ENCODE data around the gene CDC20B. TPM values are rescaled to one million over a fixed set of nuclear protein-coding genes. Genes with fewer than 3 reads are reported as not detected.

Gene CDC20B, protein sequence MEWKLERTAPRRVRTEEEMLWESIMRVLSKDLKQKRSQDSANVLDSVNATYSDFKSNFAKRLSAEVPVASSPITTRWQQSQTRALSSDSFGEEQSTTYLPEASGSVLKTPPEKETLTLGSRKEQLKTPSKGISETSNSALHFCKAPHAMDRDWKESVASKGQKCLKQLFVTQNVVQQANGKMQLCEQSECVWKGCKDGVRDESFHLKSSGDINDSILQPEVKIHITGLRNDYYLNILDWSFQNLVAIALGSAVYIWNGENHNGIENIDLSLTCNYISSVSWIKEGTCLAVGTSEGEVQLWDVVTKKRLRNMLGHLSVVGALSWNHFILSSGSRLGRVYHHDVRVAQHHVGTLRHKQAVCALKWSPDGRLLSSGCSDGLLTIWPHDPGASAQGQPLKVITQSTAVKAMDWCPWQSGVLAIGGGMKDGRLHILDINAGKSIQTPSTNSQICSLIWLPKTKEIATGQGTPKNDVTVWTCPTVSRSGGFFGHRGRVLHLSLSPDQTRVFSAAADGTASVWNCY
- not detected for total RNA-seq

GRCh38 chr5:55172937-55173686 is at the start of gene CDC20B:
Gene CDC20B, minus strand, starts transcription at chr5:55173177. Its CDS starts 177 bp downstream, at chr5:55173000.
- DNase-seq, result no peak
- Histone ChIP-seq H3K4me3 (peak within 1 kb of the TSS; percentile 25 to 66 (median 48)), H3K9me3 (no peaks in the 10 kb centered on the region), H3K4me1 (peaks cover 11 to 40% (median 26%) of the 10 kb centered on the region in 3 donors), H3K27ac (no peak within 1 kb of the TSS), H3K36me3 (no peaks in the 10 kb centered on the region), H3K27me3 (peaks cover 3 to 77% (median 22%) of the 10 kb centered on the region in 4 donors)
- intact Hi-C loops (cut with DNase I), result no loop called here
- no peak for TF ChIP-seq POLR2A (IDR thresholded peaks at IDR 0.05)
- TF ChIP-seq, protein P1, sequence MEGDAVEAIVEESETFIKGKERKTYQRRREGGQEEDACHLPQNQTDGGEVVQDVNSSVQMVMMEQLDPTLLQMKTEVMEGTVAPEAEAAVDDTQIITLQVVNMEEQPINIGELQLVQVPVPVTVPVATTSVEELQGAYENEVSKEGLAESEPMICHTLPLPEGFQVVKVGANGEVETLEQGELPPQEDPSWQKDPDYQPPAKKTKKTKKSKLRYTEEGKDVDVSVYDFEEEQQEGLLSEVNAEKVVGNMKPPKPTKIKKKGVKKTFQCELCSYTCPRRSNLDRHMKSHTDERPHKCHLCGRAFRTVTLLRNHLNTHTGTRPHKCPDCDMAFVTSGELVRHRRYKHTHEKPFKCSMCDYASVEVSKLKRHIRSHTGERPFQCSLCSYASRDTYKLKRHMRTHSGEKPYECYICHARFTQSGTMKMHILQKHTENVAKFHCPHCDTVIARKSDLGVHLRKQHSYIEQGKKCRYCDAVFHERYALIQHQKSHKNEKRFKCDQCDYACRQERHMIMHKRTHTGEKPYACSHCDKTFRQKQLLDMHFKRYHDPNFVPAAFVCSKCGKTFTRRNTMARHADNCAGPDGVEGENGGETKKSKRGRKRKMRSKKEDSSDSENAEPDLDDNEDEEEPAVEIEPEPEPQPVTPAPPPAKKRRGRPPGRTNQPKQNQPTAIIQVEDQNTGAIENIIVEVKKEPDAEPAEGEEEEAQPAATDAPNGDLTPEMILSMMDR (IDR thresholded peaks at IDR 0.05), result no peak
- WGBS, 2 donors, result 0% methylated on average over 13 to 21 of the region's 69 CpGs

DNA sequence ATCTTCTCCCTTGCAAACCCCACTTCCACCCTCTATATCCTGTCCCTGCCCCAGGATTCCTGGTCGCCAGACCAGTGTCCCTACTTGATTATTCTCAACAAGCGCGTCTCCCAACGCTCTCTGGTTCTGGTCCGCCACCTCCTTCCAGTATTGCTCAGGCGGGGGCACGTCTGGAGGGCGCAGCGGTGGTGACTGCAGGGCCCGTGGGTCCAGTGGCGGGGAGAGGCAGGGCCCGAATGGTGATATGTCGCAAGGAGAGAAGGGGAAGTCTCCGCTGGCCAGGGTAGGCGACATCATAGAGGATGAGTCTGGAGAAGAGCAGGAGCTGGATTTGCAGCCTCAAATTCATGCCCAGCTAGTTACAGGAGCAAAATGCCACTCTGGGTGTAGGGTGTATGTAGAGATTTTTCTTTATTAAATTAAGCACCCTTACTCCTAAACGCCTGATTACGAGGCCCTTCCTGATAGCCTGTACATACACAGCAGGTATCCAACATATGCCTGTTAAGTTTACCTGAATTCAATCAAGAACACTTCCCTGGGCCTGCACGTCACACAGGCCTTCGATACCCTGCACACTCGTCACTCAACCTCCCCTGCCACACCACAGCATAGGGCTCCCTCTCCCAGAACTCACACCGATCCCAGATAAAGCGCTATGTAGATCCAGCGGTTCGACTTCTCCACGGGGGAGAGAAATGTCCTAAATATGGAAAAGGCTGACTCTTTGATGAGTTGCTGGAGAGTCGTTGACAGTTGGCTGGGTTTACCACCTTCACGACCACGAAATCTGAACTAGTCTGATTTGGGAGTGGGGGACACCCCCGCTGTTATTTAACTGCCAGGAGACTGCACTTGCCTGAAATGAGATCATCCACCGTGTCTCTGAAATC is 49.4 kb upstream of the CDC20B start:
- Histone ChIP-seq H3K9me3 (no peaks in the 10 kb centered on the region), H3K4me1 (peaks cover 12 to 44% (median 17%) of the 10 kb centered on the region in 3 donors), H3K36me3 (no peaks in the 10 kb centered on the region), H3K27ac (no peak overlapping the region), H3K4me3 (no peak overlapping the region), H3K27me3 (peaks cover 0 to 98% (median 29%) of the 10 kb centered on the region in 4 donors)
- TF ChIP-seq POLR2A (IDR thresholded peaks at IDR 0.05), result no peak
- TF ChIP-seq, protein P1 (IDR thresholded peaks at IDR 0.05), result no peak
- DNase-seq, result no peak
- intact Hi-C loops (cut with DNase I), result no loop called here
- 46 to 54% methylated on average over 19 to 24 of the region's 30 CpGs for WGBS, 2 donors

DNA sequence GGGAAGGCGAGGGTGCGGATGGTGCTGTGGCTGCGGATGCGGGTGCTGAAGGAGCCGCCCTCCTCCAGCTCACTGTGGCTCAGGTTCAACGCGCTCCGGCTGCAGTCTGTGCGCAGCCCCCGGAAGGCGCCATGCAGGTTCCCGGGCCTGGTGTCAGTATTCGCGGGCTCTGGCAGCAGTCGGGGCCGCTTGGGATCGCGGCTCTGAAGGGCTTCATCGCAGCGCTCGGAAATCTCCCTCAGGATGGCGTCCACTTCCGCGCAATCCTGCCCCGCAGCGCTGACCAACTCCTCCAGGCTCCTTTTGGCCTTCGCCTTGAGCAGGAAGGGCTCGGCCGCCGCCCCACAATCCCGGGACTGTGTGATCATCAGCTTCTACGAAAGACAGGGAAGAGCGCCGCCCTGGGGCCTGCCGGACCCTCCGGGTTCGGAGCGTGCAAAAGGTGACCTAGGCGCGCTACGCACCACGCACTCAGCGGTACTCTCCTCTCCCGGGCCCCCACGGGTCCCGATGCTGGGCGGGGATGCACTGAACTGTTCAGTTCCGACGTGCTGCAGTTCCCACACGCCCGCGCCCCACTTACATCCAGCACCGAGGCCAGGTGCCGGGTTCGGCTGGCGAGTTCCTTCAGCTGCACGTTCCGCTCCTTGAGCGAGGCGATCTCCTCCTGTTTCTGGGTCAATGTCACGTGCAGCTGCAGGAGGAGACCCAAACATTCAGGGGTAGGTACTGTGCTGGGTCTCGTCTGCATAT is 47.6 kb upstream of the CDC20B start:
- Histone ChIP-seq H3K4me3 (peak overlapping the region; percentile 3 to 57 (median 32)), H3K27ac (no peak overlapping the region), H3K36me3 (no peaks in the 10 kb centered on the region), H3K4me1 (peaks cover 0 to 32% (median 8%) of the 10 kb centered on the region in 3 donors), H3K27me3 (peaks cover 0 to 81% (median 27%) of the 10 kb centered on the region in 4 donors), H3K9me3 (no peaks in the 10 kb centered on the region)
- TF ChIP-seq, protein P1 (IDR thresholded peaks at IDR 0.05), result no peak
- no peak for TF ChIP-seq POLR2A (IDR thresholded peaks at IDR 0.05)
- WGBS, 2 donors, result 14 to 43% methylated on average over 3 to 25 of the region's 62 CpGs
- no peak for DNase-seq
- intact Hi-C loops (cut with DNase I), result no loop called here

DNA sequence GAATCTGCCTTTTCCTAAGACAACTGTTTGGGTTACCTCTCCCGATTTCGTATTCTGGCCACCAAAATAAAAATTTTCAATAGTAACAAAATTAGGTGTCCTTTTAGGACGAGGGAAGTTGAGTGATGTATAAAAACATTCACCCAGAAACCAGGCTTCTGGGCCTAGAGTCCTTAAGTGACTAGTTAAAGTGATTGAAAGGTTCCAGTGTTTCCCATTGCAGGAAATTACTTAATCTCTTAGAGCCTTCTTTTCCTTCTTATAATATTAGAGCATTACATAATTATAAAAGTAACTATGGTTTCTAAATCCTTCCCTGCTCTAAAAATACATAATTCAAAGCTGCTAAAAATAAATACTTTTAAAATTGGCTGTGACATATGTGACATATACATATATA is 46.8 kb upstream of the CDC20B start:
- H3K27me3 ChIP-seq, result peaks cover 0 to 72% (median 25%) of the 10 kb centered on the region in 4 donors
- DNase-seq, result no peak
- peaks cover 0 to 32% (median 8%) of the 10 kb centered on the region in 3 donors for H3K4me1 ChIP-seq
- WGBS, 2 donors, result 83 to 84% methylated on average over 3 of the region's 3 CpGs
- H3K27ac ChIP-seq, result no peak overlapping the region
- no peaks in the 10 kb centered on the region for H3K9me3 ChIP-seq
- H3K36me3 ChIP-seq, result no peaks in the 10 kb centered on the region
- TF ChIP-seq, protein P1 (IDR thresholded peaks at IDR 0.05), result no peak
- no peak for TF ChIP-seq POLR2A (IDR thresholded peaks at IDR 0.05)
- H3K4me3 ChIP-seq, result no peak overlapping the region
- intact Hi-C loops (cut with DNase I), result no loop called here
